WTC11 (cell line): ENCODE results near the gene FNDC1. TPM values are rescaled to one million over a fixed set of nuclear protein-coding genes. Genes with fewer than 3 reads are reported as not detected.

Experiments used
- ATAC-seq: fragments of 200-7000 bp; cut with Tn5 transposase; 2 replicates; pipeline ENCODE4 v1.10.0; 2021; ENCODE audit warnings: mild to moderate bottlenecking, moderate library complexity
- CTCF ChIA-PET: fragments of 300-600 bp; sonication (Branson Sonifier 250); formaldehyde crosslinking; loops from one replicate; lab custom pipeline; 2021; ENCODE audit warnings: antibody characterized with exemption; lab: Charles Lee
- POLR2A ChIA-PET: fragments of 350-600 bp; sonication (Branson Sonifier 250); formaldehyde crosslinking; loops from one replicate; lab custom pipeline; 2021; ENCODE audit warnings: antibody characterized with exemption; lab: Charles Lee
- DNase-seq: peaks from one replicate; pipeline ENCODE4 v3.0.0; 2021; ENCODE audit warnings: low spot score
- H3K27ac Mint-ChIP-seq: 2 replicates; pipeline ENCODE4 v1.8.0; 2021; ENCODE audit warnings: mixed read lengths
- H3K27me3 Mint-ChIP-seq: 2 replicates; pipeline ENCODE4 v1.8.0; 2021; ENCODE audit warnings: low read depth, mild to moderate bottlenecking, moderate library complexity, mixed read lengths
- H3K36me3 Mint-ChIP-seq: 2 replicates; pipeline ENCODE4 v1.8.0; 2021; ENCODE audit warnings: mixed read lengths
- H3K4me1 Mint-ChIP-seq: 2 replicates; pipeline ENCODE4 v1.8.0; 2022; ENCODE audit warnings: mixed read lengths
- H3K4me3 Mint-ChIP-seq: 2 replicates; pipeline ENCODE4 v1.8.0; 2021; ENCODE audit warnings: mild to moderate bottlenecking, moderate library complexity, mixed read lengths
- H3K9me3 Mint-ChIP-seq: 2 replicates; pipeline ENCODE4 v1.8.0; 2021; ENCODE audit warnings: mixed read lengths
- CBFB ChIP-seq: sonication (generic); formaldehyde crosslinking; IDR thresholded peaks from 2 replicates; pipeline ENCODE4 v1.8.1; 2022; ENCODE audit warnings: mild to moderate bottlenecking, low read depth, missing genetic modification reagents
- EMX1 ChIP-seq: fragments of 250-450 bp; sonication (Bioruptor Pico); IDR thresholded peaks from 2 replicates; pipeline ENCODE4 v1.8.0; 2021; ENCODE audit warnings: mild to moderate bottlenecking
- ESRRA ChIP-seq: sonication (generic); formaldehyde crosslinking; IDR thresholded peaks from 2 replicates; pipeline ENCODE4 v1.8.1; 2022; ENCODE audit warnings: mild to moderate bottlenecking, missing genetic modification reagents, borderline replicate concordance
- GABPB1 ChIP-seq: sonication (generic); formaldehyde crosslinking; IDR thresholded peaks from 2 replicates; pipeline ENCODE4 v1.8.1; 2023; ENCODE audit warnings: mild to moderate bottlenecking, missing genetic modification reagents
- GRHL2 ChIP-seq: fragments of 250-450 bp; sonication (Bioruptor Pico); IDR thresholded peaks from 2 replicates; pipeline ENCODE4 v1.8.0; 2022; ENCODE audit warnings: mild to moderate bottlenecking, moderate library complexity; ENCODE audit not compliant: insufficient replicate concordance, severe bottlenecking
- JAZF1 ChIP-seq: fragments of 250-450 bp; sonication (Bioruptor Pico); IDR thresholded peaks from 2 replicates; pipeline ENCODE4 v1.9.0; 2021; ENCODE audit warnings: moderate library complexity, mild to moderate bottlenecking, inconsistent platforms
- MXD4 ChIP-seq: fragments of 250-450 bp; sonication (Bioruptor Pico); IDR thresholded peaks from 2 replicates; pipeline ENCODE4 v1.8.0; 2021; ENCODE audit warnings: mild to moderate bottlenecking, moderate library complexity, borderline replicate concordance
- NFATC4 ChIP-seq: fragments of 250-450 bp; sonication (Bioruptor Pico); IDR thresholded peaks from 2 replicates; pipeline ENCODE4 v1.9.0; 2021; ENCODE audit warnings: mild to moderate bottlenecking
- NFE2L1 ChIP-seq: sonication (generic); formaldehyde crosslinking; IDR thresholded peaks from 2 replicates; pipeline ENCODE4 v1.8.1; 2023; ENCODE audit warnings: missing genetic modification reagents
- NFYB ChIP-seq: sonication (generic); formaldehyde crosslinking; conservative IDR thresholded peaks from 2 replicates; pipeline ENCODE4 v1.8.0; 2022; ENCODE audit warnings: low read depth, missing genetic modification reagents
- NR1H2 ChIP-seq: sonication (generic); formaldehyde crosslinking; IDR thresholded peaks from 2 replicates; pipeline ENCODE4 v1.9.0; 2021; ENCODE audit warnings: mild to moderate bottlenecking, moderate library complexity, missing genetic modification reagents
- NR3C1 ChIP-seq: sonication (generic); formaldehyde crosslinking; conservative IDR thresholded peaks from 2 replicates; pipeline ENCODE4 v1.8.1; 2023; ENCODE audit warnings: low read depth, mild to moderate bottlenecking, missing genetic modification reagents
- OVOL2 ChIP-seq: fragments of 250-450 bp; sonication (Bioruptor Pico); IDR thresholded peaks from 2 replicates; pipeline ENCODE4 v1.9.0; 2021; ENCODE audit warnings: mild to moderate bottlenecking, borderline replicate concordance
- RORB ChIP-seq: fragments of 250-450 bp; sonication (Bioruptor Pico); IDR thresholded peaks from 2 replicates; pipeline ENCODE4 v1.9.0; 2021; ENCODE audit warnings: mild to moderate bottlenecking
- SMAD4 ChIP-seq: sonication (generic); formaldehyde crosslinking; IDR thresholded peaks from 2 replicates; pipeline ENCODE4 v1.8.0; 2022; ENCODE audit warnings: mild to moderate bottlenecking, missing genetic modification reagents
- TP53 ChIP-seq: sonication (generic); formaldehyde crosslinking; IDR thresholded peaks from 2 replicates; pipeline ENCODE4 v1.8.1; 2023; ENCODE audit warnings: mild to moderate bottlenecking, missing genetic modification reagents
- ZBTB21 ChIP-seq: sonication (generic); formaldehyde crosslinking; IDR thresholded peaks from 2 replicates; pipeline ENCODE4 v1.8.1; 2023; ENCODE audit warnings: mild to moderate bottlenecking, missing genetic modification reagents, borderline replicate concordance
- ZNF121 ChIP-seq: sonication (generic); formaldehyde crosslinking; IDR thresholded peaks from 2 replicates; pipeline ENCODE4 v1.8.0; 2023; ENCODE audit warnings: missing genetic modification reagents
- ZNF317 ChIP-seq: sonication (generic); formaldehyde crosslinking; IDR thresholded peaks from 2 replicates; pipeline ENCODE4 v1.8.1; 2023; ENCODE audit warnings: low read depth, mild to moderate bottlenecking, moderate library complexity, missing genetic modification reagents, borderline replicate concordance
- total RNA-seq: library from RNA; stranded (reverse); gene quantifications from 3 replicates; pipeline ENCODE4 v1.2.3, GENCODE V29; 2021
- TF ChIP-seq, protein P1 (sequence below): sonication (generic); formaldehyde crosslinking; IDR thresholded peaks from 2 replicates; pipeline ENCODE4 v1.8.0; 2023; ENCODE audit warnings: missing genetic modification reagents, mild to moderate bottlenecking, borderline replicate concordance
- TF ChIP-seq, protein P2 (sequence below): sonication (generic); formaldehyde crosslinking; IDR thresholded peaks from 2 replicates; pipeline ENCODE4 v1.8.1; 2022; ENCODE audit warnings: low read depth, missing genetic modification reagents, borderline replicate concordance
- TF ChIP-seq, protein P3 (sequence below): sonication (generic); formaldehyde crosslinking; IDR thresholded peaks from 2 replicates; pipeline ENCODE4 v1.8.0; 2022; ENCODE audit warnings: mild to moderate bottlenecking, missing genetic modification reagents
- TF ChIP-seq, protein P4 (sequence below): fragments of 250-450 bp; sonication (Bioruptor Pico); IDR thresholded peaks from 2 replicates; pipeline ENCODE4 v1.9.0; 2021; ENCODE audit warnings: mild to moderate bottlenecking

Gene FNDC1
- total RNA-seq, 1 experiment from 2014 or later: 0.44 TPM

GRCh38 chr6:159194421-159194820 lies 25.2 kb downstream of the FNDC1 start (continued):
- TF ChIP-seq, protein P1, sequence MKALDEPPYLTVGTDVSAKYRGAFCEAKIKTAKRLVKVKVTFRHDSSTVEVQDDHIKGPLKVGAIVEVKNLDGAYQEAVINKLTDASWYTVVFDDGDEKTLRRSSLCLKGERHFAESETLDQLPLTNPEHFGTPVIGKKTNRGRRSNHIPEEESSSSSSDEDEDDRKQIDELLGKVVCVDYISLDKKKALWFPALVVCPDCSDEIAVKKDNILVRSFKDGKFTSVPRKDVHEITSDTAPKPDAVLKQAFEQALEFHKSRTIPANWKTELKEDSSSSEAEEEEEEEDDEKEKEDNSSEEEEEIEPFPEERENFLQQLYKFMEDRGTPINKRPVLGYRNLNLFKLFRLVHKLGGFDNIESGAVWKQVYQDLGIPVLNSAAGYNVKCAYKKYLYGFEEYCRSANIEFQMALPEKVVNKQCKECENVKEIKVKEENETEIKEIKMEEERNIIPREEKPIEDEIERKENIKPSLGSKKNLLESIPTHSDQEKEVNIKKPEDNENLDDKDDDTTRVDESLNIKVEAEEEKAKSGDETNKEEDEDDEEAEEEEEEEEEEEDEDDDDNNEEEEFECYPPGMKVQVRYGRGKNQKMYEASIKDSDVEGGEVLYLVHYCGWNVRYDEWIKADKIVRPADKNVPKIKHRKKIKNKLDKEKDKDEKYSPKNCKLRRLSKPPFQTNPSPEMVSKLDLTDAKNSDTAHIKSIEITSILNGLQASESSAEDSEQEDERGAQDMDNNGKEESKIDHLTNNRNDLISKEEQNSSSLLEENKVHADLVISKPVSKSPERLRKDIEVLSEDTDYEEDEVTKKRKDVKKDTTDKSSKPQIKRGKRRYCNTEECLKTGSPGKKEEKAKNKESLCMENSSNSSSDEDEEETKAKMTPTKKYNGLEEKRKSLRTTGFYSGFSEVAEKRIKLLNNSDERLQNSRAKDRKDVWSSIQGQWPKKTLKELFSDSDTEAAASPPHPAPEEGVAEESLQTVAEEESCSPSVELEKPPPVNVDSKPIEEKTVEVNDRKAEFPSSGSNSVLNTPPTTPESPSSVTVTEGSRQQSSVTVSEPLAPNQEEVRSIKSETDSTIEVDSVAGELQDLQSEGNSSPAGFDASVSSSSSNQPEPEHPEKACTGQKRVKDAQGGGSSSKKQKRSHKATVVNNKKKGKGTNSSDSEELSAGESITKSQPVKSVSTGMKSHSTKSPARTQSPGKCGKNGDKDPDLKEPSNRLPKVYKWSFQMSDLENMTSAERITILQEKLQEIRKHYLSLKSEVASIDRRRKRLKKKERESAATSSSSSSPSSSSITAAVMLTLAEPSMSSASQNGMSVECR (CRISPR knock-in tag): no peak
- TF ChIP-seq TP53 (CRISPR knock-in tag) (no peak), NR1H2 (CRISPR knock-in tag) (no peak), NFE2L1 (CRISPR knock-in tag) (no peak), ESRRA (CRISPR knock-in tag) (no peak), SMAD4 (CRISPR knock-in tag) (no peak), ZBTB21 (no peak), GABPB1 (CRISPR knock-in tag) (no peak)
- TF ChIP-seq, protein P2, sequence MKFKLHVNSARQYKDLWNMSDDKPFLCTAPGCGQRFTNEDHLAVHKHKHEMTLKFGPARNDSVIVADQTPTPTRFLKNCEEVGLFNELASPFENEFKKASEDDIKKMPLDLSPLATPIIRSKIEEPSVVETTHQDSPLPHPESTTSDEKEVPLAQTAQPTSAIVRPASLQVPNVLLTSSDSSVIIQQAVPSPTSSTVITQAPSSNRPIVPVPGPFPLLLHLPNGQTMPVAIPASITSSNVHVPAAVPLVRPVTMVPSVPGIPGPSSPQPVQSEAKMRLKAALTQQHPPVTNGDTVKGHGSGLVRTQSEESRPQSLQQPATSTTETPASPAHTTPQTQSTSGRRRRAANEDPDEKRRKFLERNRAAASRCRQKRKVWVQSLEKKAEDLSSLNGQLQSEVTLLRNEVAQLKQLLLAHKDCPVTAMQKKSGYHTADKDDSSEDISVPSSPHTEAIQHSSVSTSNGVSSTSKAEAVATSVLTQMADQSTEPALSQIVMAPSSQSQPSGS (CRISPR knock-in tag): no peak

DNA sequence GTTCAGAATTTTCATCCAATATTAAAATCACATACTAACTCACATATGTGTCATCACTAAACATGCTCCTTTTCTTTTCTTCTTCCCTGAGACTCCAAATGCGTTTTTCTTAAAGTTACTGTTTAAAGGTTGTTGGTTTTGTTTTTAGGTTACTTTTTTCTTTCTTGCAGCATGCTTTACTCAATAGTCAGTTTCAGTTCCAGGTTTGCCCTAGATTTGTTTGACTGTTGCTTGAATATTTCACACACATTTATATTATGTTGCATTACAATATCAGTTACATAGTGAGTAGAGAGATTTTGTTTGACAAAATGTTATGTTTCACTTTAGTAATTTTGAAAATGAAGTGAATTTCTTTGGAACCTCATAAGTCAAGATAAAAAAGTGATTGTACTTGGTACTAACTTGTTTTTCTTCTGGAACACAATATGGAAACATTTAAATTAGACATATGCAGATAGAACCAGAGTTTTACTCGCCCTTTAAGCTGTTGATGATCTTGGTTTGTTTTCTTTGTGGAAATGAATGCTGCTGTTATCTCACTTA lies 27.3 kb downstream of the FNDC1 start:
- ChIA-PET CTCF (no interaction called here), POLR2A (no interaction called here)
- Mint-ChIP-seq H3K27ac (no peak overlapping the region), H3K9me3 (no peaks in the 10 kb centered on the region), H3K4me1 (no peaks in the 10 kb centered on the region), H3K27me3 (no peaks in the 10 kb centered on the region; the same call in 1 of the 2 replicates), H3K4me3 (no peak overlapping the region), H3K36me3 (no peaks in the 10 kb centered on the region)
- no peak for TF ChIP-seq NFE2L1 (CRISPR knock-in tag)
- TF ChIP-seq, protein P2 (CRISPR knock-in tag): no peak
- ATAC-seq: no peak
- DNase-seq: no peak

- H3K27me3 Mint-ChIP-seq: no peaks in the 10 kb centered on the region; the same call in 1 of the 2 replicates
- TF ChIP-seq GRHL2 (CRISPR knock-in tag): no peak
- no peak for ATAC-seq
- no peaks in the 10 kb centered on the region for H3K4me1 Mint-ChIP-seq
- H3K9me3 Mint-ChIP-seq: no peaks in the 10 kb centered on the region
- POLR2A ChIA-PET: no interaction called here
- H3K4me3 Mint-ChIP-seq: no peak overlapping the region
- DNase-seq: no peak
- H3K36me3 Mint-ChIP-seq: no peaks in the 10 kb centered on the region
- H3K27ac Mint-ChIP-seq: no peak overlapping the region
- CTCF ChIA-PET: no interaction called here
These were observed 28.1 kb downstream of the FNDC1 start for GRCh38 chr6:159197251-159197650.

- ChIA-PET POLR2A (no interaction called here), CTCF (interaction anchor here (2.2 kb wide), 1 partner anchor 27 kb away, joined by 4 read pairs; no protein-coding TSS in a partner anchor)
- DNase-seq: no peak
- Mint-ChIP-seq H3K27me3 (peaks cover 10% of the 10 kb centered on the region), H3K4me3 (no peak overlapping the region), H3K4me1 (no peaks in the 10 kb centered on the region), H3K9me3 (no peaks in the 10 kb centered on the region), H3K36me3 (no peaks in the 10 kb centered on the region), H3K27ac (no peak overlapping the region)
- ATAC-seq: no peak
- TF ChIP-seq NR3C1 (CRISPR knock-in tag): no peak
- no peak for TF ChIP-seq MXD4
- no peak for TF ChIP-seq NFYB (CRISPR knock-in tag)
- TF ChIP-seq CBFB (CRISPR knock-in tag): no peak
- no peak for TF ChIP-seq RORB
- no peak for TF ChIP-seq ZNF317 (CRISPR knock-in tag)
- TF ChIP-seq, protein P3, sequence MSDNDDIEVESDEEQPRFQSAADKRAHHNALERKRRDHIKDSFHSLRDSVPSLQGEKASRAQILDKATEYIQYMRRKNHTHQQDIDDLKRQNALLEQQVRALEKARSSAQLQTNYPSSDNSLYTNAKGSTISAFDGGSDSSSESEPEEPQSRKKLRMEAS (CRISPR knock-in tag): no peak
- no peak for TF ChIP-seq EMX1
- TF ChIP-seq OVOL2 (CRISPR knock-in tag): no peak
- TF ChIP-seq JAZF1 (CRISPR knock-in tag): no peak
- TF ChIP-seq ZNF121 (CRISPR knock-in tag): no peak
- TF ChIP-seq NFATC4 (CRISPR knock-in tag): no peak
- TF ChIP-seq, protein P4, sequence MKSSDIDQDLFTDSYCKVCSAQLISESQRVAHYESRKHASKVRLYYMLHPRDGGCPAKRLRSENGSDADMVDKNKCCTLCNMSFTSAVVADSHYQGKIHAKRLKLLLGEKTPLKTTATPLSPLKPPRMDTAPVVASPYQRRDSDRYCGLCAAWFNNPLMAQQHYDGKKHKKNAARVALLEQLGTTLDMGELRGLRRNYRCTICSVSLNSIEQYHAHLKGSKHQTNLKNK (CRISPR knock-in tag): no peak
These were observed 32.1 kb downstream of the FNDC1 start for GRCh38 chr6:159201336-159201735.
